ENCODE data around the gene CCDC28A. TPM values are rescaled to one million over a fixed set of nuclear protein-coding genes. Genes with fewer than 3 reads are reported as not detected.

CCDC28A gene
- total RNA-seq, 1 experiment from 2014 or later: 9.8 TPM

DNA sequence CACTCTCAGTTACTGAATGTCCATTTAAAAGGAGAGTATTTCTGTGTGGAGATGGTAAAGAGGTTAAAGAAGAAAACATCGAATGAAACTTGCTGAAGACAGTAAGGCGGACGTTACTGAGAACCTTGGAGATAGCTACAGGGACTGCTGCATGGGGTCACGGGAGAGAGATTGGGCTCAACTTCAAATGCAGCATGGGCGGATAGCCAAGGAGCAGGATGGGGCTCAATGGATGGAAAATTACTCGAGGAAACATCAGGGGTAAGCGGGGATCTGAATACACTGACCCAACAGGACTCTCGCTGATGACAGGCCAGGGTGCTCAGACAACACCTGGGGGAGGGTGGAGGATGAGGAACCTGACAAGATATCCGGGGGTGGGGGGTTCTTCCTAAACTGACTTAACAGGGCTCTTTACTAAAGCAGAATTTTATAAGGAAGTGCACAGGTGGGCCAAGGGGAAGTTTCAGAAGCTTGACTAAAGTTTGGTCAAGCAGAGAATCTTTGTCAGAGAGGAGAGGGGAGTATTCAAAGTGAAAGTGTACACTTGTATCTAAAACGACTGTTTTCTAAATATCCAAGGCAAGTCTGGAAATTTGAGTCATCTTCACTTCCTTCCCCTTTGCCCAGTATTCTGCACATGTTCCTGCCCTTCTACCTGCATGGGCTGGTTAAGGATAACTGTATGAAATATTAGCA, 45.1 kb downstream of the CCDC28A start:
- H3K27me3 ChIP-seq (replicated peaks; ENCODE audit: insufficient read depth, low read depth, low read length, poor library complexity): no peaks in the 10 kb centered on the region
- no peaks in the 10 kb centered on the region for H3K4me1 ChIP-seq (ENCODE audit: insufficient read depth, low read length, poor library complexity, severe bottlenecking)
- no peak for DNase-seq (ENCODE audit: low spot score)
- H3K36me3 ChIP-seq (ENCODE audit: insufficient read depth, low read length, poor library complexity, severe bottlenecking): no peaks in the 10 kb centered on the region
- no peak overlapping the region for H3K27ac ChIP-seq (ENCODE audit: low read depth, low read length, poor library complexity, severe bottlenecking)
- intact Hi-C loops (cut with micrococcal nuclease; ENCODE audit: unreplicated experiment): no loop called here
- no peaks in the 10 kb centered on the region for H3K9me3 ChIP-seq (ENCODE audit: low read depth, low read length, poor library complexity, severe bottlenecking)
- ChIA-PET CTCF (no interaction called here), POLR2A (ENCODE audit: low non-redundant PET) (no interaction called here)
- TF ChIP-seq, protein P1, sequence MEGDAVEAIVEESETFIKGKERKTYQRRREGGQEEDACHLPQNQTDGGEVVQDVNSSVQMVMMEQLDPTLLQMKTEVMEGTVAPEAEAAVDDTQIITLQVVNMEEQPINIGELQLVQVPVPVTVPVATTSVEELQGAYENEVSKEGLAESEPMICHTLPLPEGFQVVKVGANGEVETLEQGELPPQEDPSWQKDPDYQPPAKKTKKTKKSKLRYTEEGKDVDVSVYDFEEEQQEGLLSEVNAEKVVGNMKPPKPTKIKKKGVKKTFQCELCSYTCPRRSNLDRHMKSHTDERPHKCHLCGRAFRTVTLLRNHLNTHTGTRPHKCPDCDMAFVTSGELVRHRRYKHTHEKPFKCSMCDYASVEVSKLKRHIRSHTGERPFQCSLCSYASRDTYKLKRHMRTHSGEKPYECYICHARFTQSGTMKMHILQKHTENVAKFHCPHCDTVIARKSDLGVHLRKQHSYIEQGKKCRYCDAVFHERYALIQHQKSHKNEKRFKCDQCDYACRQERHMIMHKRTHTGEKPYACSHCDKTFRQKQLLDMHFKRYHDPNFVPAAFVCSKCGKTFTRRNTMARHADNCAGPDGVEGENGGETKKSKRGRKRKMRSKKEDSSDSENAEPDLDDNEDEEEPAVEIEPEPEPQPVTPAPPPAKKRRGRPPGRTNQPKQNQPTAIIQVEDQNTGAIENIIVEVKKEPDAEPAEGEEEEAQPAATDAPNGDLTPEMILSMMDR (conservative IDR thresholded peaks at IDR 0.05; ENCODE audit: low read depth, low read length): no peak
- TF ChIP-seq EZH2 (IDR thresholded peaks at IDR 0.05; ENCODE audit: borderline replicate concordance, low read depth, low read length, poor library complexity, severe bottlenecking): no peak
- no peak overlapping the region for H3K4me3 ChIP-seq (ENCODE audit: low read depth, low read length, poor library complexity, severe bottlenecking)
- no TSS peak for BruUV-seq (replicated peaks)

DNA sequence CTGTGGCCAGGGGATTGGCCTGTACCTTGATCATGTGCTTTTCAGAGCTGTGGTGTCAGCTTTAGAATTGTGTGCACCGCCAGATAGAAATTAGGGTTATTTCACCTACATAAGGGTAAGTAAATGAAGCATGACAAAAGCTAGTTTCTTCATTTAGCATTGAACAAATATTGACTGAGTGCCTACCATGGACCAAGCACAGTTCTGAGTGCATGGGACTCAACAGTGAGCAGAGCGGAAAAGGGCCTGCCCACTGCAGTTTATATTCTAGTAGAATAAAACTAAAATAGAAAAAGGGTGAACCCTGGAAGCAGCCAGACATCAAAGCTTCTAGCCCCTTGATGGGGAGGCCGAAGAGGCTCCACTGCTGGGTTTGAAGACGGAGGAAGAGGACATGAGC, 48.0 kb downstream of the CCDC28A start:
- ChIA-PET CTCF (no interaction called here), POLR2A (ENCODE audit: low non-redundant PET) (no interaction called here)
- no TSS peak for BruUV-seq (replicated peaks)
- Histone ChIP-seq H3K27me3 (replicated peaks; ENCODE audit: insufficient read depth, low read depth, low read length, poor library complexity) (no peaks in the 10 kb centered on the region), H3K9me3 (ENCODE audit: low read depth, low read length, poor library complexity, severe bottlenecking) (no peaks in the 10 kb centered on the region), H3K4me3 (ENCODE audit: low read depth, low read length, poor library complexity, severe bottlenecking) (no peak overlapping the region), H3K36me3 (ENCODE audit: insufficient read depth, low read length, poor library complexity, severe bottlenecking) (no peaks in the 10 kb centered on the region), H3K4me1 (ENCODE audit: insufficient read depth, low read length, poor library complexity, severe bottlenecking) (no peaks in the 10 kb centered on the region), H3K27ac (ENCODE audit: low read depth, low read length, poor library complexity, severe bottlenecking) (no peak overlapping the region)
- TF ChIP-seq, protein P1 (conservative IDR thresholded peaks at IDR 0.05; ENCODE audit: low read depth, low read length): no peak
- TF ChIP-seq EZH2 (IDR thresholded peaks at IDR 0.05; ENCODE audit: borderline replicate concordance, low read depth, low read length, poor library complexity, severe bottlenecking): no peak
- DNase-seq (ENCODE audit: low spot score): no peak
- intact Hi-C loops (cut with micrococcal nuclease; ENCODE audit: unreplicated experiment): no loop called here

DNA sequence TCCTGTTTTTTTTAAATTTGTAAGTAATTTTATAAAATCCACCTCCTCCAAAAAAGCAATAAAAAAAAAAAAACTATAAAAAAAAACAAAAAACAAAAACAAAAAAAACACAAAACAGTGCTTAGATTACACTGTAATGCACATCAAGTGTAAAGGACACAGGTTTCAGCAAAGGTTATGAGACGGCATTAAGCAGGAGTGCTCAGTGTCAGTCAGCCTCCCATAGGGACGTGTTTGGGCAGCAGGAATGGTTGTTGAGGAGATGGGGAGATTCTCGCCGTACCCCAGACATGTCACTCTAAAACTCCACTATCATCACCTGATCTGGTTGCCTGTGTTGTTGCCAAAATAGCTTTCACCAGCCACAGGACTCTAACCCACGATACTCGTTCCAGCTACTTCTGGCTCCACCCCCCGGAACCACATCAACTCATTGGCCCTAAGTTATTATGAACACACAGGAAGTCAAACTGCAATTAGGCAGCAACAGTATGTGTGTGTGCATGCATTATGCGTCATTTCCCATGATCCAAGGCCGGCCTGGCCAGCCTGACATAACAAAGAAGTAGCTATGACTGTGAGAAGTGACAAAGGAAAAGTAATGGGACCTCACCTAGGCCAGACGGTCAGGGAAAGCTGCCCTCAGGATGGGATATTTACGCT, 51.0 kb downstream of the CCDC28A start:
- no peaks in the 10 kb centered on the region for H3K4me1 ChIP-seq (ENCODE audit: insufficient read depth, low read length, poor library complexity, severe bottlenecking)
- H3K9me3 ChIP-seq (ENCODE audit: low read depth, low read length, poor library complexity, severe bottlenecking): no peaks in the 10 kb centered on the region
- no peak overlapping the region for H3K27ac ChIP-seq (ENCODE audit: low read depth, low read length, poor library complexity, severe bottlenecking)
- ChIA-PET CTCF (no interaction called here), POLR2A (ENCODE audit: low non-redundant PET) (interaction anchor here (0.5 kb wide), 1 partner anchor 11 kb away, joined by 3 read pairs; no protein-coding TSS in a partner anchor)
- H3K4me3 ChIP-seq (ENCODE audit: low read depth, low read length, poor library complexity, severe bottlenecking): no peak overlapping the region
- TF ChIP-seq, protein P1 (conservative IDR thresholded peaks at IDR 0.05; ENCODE audit: low read depth, low read length): no peak
- TF ChIP-seq EZH2 (IDR thresholded peaks at IDR 0.05; ENCODE audit: borderline replicate concordance, low read depth, low read length, poor library complexity, severe bottlenecking): no peak
- H3K27me3 ChIP-seq (replicated peaks; ENCODE audit: insufficient read depth, low read depth, low read length, poor library complexity): no peaks in the 10 kb centered on the region
- BruUV-seq (replicated peaks): no TSS peak
- intact Hi-C loops (cut with micrococcal nuclease; ENCODE audit: unreplicated experiment): no loop called here
- DNase-seq (ENCODE audit: low spot score): peak; percentile 43
- H3K36me3 ChIP-seq (ENCODE audit: insufficient read depth, low read length, poor library complexity, severe bottlenecking): no peaks in the 10 kb centered on the region
